A549 treated with GW870086 at 1 μM for 4 hours (cell line): ENCODE data around the gene CDR2. TPM values are rescaled to one million over a fixed set of nuclear protein-coding genes. Genes with fewer than 3 reads are reported as not detected.

Experiments used
- total RNA-seq: library from RNA; stranded (reverse); fragments of 200-300 nt; extraction: Qiagen RNA extraction; gene quantifications from 5 replicates; pipeline ENCODE4 v1.2.3, GENCODE V29; 2022; ENCODE audit warnings: low read depth

The CDR2 gene
- total RNA-seq: 37.7 to 44.8 TPM (median 42.7 TPM) in 5 replicates

DNA sequence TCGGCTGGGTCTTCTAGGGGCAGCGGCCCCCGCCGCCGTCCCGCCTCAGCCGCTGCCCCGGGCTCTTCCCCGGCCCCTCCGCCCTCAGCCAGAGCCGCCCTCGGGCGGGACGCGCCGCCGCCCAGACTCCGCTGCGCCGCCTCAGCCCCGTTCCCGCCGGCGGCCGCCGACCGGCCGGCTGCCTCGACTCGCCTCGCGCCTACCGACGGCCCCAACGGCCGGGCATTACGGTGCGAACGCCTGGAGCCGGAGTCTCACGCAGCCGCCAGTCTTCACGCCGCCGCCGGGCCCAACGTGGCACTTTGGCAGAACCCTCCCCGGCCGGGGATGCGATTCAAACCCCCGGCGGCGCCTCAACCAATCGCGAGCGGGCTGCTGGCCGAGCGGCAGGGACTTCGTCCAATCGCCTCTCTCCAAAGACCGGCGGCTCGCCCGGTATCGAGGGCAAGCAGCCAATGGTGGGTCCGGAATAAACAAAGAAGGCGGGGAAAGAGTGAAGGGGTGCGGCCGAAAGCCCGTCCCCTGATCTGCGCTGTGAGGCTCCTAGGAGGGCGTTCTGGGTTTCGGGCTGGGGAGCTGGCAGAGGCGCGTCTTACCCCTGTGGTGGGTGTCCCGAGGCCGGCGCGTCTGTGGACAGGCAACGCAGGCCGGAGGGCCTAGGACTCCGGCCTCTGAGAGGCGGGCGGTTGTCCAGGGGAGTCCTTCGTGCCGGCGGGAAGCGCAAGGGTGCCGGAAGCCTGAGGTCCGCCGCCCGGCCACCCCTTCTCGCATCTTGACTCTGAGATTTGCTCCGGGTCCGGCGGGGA, at the start of gene CDR2:
TSS of gene CDR2 (minus strand) at position 309 of the 806 bp plus-strand sequence. CDS start 310 bp downstream, outside the sequence.

DNA sequence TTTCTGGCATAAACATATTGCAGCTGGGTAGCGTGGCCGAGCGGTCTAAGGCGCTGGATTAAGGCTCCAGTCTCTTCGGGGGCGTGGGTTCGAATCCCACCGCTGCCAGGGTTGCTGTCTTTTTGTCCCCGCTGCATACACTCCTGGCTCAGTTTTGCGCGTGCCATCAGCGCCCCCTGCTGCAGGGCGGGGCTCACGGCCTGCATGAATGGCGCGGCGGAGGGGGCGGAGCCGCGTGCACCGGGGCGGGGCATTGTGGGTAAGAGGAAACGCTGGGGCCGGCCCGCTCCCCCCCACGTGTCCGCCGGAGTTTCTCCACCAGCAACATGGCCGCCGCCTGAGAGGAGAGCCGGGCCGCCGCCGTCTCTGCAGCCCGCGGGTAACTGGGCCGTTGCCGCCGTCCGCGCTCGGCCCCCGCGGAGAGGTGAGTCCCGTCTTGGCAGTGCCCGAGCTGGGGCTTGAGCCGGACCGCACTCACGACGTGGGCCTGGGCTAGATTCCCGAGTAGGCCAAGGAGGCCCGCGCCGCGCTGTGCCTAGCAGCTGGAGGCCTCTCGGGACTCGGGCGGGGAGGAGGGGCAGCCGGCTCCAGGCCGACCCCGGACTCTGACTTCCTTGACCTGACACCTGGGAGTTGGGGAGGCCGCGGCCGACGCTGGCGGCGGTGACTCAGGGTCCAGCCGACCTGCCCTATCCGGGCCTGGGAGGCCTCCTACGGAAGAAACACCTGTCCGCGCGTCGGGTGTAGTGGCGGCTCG, 77.1 kb downstream of the CDR2 start, which contains the start of gene POLR3E:
TSS of gene POLR3E (plus strand) at position 296 of the 757 bp plus-strand sequence. CDS start 5,560 bp downstream, outside the sequence.

Other genes with a start within 250 kb of the CDR2 start
- gene SDR42E2, start 212.1 kb downstream of the CDR2 start, total RNA-seq: not detected in 5 replicates
- 13.1 to 16.9 TPM (median 15.7 TPM) in 5 replicates for gene EEF2K, start 168.3 kb downstream of the CDR2 start, total RNA-seq
- 32.8 to 36.8 TPM (median 33.7 TPM) in 5 replicates for gene POLR3E, start 77.2 kb downstream of the CDR2 start, total RNA-seq
- gene NPIPB5, start 136.3 kb upstream of the CDR2 start, total RNA-seq: 24.8 to 26.4 TPM (median 26.0 TPM) in 5 replicates